Ectodermal cell (in vitro differentiated cells): ENCODE measurements around the gene MMP24OS.
A peak's percentile ranks its signal among the peaks of the same experiment; 100 is the strongest.

Source experiments
- H3K27ac ChIP-seq: 2 replicates; pipeline ENCODE4 v1.7.0; 2013; ENCODE audit warnings: mild to moderate bottlenecking, low read depth, low read length; ENCODE audit not compliant: insufficient read depth, poor library complexity, severe bottlenecking
- H3K27me3 ChIP-seq: 2 replicates; pipeline ENCODE4 v1.7.0; 2013; ENCODE audit warnings: mild to moderate bottlenecking, low read length; ENCODE audit not compliant: insufficient read depth, control insufficient read depth, poor library complexity, severe bottlenecking
- H3K36me3 ChIP-seq: one replicate; pipeline ENCODE4 v1.7.0; 2013; ENCODE audit warnings: low read length; ENCODE audit not compliant: control insufficient read depth, insufficient read depth
- H3K4me1 ChIP-seq: one replicate; pipeline ENCODE4 v1.7.0; 2013; ENCODE audit warnings: low read length; ENCODE audit not compliant: control insufficient read depth, insufficient read depth
- H3K4me3 ChIP-seq: 2 replicates; pipeline ENCODE4 v1.7.0; 2013; ENCODE audit warnings: low read depth, low read length, control low read depth; ENCODE audit not compliant: insufficient read depth
- H3K9me3 ChIP-seq: 2 replicates; pipeline ENCODE4 v1.7.0; 2013; ENCODE audit warnings: mild to moderate bottlenecking, low read length, moderate library complexity; ENCODE audit not compliant: control insufficient read depth
- WGBS, 2 experiments: methylation state at CpG; one replicate each; pipeline ENCODE4 v1.1.7; 2013; ENCODE audit warnings: missing lambda C conversion rate in 2 of 2; 5-methylcytosine and 5-hydroxymethylcytosine counted together

The MMP24OS gene

DNA sequence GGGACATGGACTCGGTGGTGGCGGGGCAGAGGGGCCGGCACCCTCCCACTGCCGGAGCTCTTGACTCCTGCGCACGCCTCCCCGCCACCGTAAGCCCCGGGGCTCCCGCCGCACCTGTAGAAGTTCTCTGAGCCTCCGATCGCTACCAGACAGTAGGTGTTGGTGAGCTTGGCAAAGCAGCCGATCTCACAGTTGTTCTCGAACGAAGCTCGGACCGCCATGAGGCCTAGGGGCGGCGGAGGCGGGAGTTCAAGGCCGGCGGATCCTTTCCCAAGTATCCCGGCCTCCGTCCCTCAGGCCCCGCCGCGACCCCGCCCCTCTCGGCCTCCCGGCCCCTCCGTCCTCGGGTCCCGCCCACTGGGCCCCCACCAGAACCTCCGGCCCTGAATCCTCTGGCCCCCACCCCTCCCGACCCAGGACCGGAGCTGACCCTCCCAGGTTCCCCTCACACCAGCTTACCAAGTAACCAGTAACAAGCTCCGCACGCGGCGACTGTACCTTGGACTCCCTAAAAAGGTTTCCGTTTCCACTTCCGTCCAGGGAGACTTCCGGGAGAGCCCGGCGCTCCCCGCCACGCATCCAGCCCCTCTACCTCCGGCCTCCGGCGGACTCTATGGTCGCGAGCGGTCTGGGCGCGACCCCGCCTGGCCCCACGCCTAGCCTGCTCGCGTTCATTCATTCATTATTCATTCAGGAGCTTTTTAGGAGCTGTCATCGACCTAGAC lies 6.5 kb upstream of the MMP24OS start, which contains the start of gene EIF6:
EIF6 (minus strand) TSS at position 506 of the 725 bp plus-strand sequence; CDS start at position 221, 285 bp downstream.
- 0% methylated on average over 61 of the region's 61 CpGs for WGBS, 2 experiments

DNA sequence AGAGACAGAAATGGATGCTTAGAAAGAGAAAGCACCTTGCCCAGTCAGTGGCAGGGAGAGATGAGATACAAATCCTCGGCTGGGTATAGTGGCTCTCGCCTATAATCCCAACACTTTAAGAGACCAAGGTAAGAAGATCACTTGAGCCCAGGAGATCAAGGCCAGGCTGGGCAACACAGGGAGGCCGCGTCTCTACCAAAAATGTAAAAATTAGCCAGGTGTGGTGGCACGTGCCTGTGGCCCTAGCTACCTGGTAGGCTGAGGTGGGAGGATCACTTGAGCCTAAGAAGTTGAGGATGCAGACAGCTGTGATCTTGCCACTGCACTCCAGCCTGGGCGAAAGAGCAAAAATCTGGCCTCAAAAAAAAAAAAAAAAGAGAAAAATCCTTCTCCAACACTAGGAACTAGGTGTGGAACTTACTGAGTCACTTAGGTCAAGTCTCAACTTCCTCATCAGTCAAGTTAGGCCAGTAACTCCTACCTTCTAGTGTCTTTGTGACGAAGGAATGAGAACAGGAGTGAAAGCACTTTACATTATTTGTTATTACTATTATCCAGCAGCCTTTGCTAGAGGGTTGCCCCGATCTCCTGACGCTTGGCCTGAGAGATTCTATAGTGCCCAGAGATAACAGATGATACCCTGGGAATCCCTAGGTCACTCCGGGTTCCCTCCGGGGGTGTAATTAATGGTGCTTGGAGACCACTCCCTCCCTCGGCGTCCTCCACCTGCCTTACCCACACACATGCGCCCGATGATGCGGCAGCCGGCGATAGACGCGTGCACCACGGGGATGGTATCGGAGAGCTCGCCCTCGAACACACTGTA lies 5.7 kb upstream of the MMP24OS start:
- H3K36me3 ChIP-seq, result peaks cover 29% of the 10 kb centered on the region
- 22 to 24% methylated on average over 23 to 24 of the region's 24 CpGs for WGBS, 2 experiments
- no peaks in the 10 kb centered on the region for H3K9me3 ChIP-seq
- H3K27ac ChIP-seq, result no peak overlapping the region
- H3K27me3 ChIP-seq, result no peaks in the 10 kb centered on the region
- H3K4me3 ChIP-seq, result peak overlapping the region; percentile 65
- H3K4me1 ChIP-seq, result peaks cover 5% of the 10 kb centered on the region

More for the DNA sequence above, 6.5 kb upstream of the MMP24OS start, which contains the start of gene EIF6:
- Histone ChIP-seq H3K27me3 (no peaks in the 10 kb centered on the region), H3K9me3 (no peaks in the 10 kb centered on the region), H3K4me3 (peak within 1 kb of the TSS; percentile 65), H3K36me3 (peaks cover 24% of the 10 kb centered on the region), H3K4me1 (peaks cover 5% of the 10 kb centered on the region), H3K27ac (no peak within 1 kb of the TSS)

DNA sequence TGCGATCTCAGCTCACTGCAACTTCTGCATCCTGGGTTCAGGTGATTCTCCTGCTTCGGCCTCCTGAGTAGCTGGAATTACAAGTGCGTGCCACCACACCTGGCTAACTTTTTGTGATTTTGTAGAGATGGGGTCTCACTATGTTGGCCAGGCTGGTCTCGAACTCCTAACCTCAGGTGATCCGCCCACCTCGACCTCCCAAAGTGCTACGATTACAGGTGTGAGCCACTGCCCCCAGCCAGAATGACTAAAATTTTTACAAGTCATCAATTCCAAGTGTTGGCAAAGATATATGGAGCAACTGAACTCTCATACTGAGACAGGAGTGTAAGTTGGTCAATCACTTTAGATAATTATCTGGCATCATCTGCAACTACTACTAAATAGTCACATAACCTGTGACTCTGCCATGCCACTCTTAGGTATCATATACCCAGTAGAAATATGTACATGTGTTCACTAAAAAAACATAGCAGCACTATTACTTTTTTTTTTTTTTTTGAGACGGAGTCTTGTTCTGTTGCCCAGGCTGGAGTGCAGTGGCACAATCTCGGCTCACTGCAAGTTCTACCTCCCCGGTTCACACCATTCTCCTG lies 3.7 kb upstream of the MMP24OS start:
- Histone ChIP-seq H3K4me3 (no peak overlapping the region), H3K4me1 (peaks cover 5% of the 10 kb centered on the region), H3K27me3 (no peaks in the 10 kb centered on the region), H3K9me3 (no peaks in the 10 kb centered on the region), H3K27ac (no peak overlapping the region), H3K36me3 (peaks cover 29% of the 10 kb centered on the region)
- 95 to 96% methylated on average over 10 of the region's 10 CpGs for WGBS, 2 experiments

DNA sequence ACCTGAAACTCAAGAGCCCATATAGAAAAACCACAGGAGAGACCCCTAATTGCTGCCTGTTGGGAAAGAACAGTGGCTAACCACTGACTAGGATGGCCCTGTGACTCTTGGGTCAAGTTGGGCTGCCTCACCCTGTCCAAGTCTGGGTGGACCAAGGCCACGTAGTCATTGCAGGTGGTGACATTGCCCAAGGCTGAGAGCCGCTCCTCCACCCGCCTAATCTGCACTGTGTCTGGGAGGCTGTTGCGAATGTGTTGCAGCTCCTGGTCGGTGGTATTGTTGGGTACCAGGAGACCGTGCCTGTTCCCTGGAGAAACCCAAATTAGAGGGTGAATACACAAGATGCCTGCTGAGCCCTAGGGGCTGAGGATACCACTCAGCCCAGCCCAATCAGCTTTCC lies 2.6 kb upstream of the MMP24OS start:
- no peaks in the 10 kb centered on the region for H3K27me3 ChIP-seq
- H3K9me3 ChIP-seq, result no peaks in the 10 kb centered on the region
- peaks cover 5% of the 10 kb centered on the region for H3K4me1 ChIP-seq
- WGBS, 2 experiments, result 94 to 97% methylated on average over 6 of the region's 6 CpGs
- peaks cover 29% of the 10 kb centered on the region for H3K36me3 ChIP-seq
- no peak overlapping the region for H3K27ac ChIP-seq
- H3K4me3 ChIP-seq, result no peak overlapping the region

DNA sequence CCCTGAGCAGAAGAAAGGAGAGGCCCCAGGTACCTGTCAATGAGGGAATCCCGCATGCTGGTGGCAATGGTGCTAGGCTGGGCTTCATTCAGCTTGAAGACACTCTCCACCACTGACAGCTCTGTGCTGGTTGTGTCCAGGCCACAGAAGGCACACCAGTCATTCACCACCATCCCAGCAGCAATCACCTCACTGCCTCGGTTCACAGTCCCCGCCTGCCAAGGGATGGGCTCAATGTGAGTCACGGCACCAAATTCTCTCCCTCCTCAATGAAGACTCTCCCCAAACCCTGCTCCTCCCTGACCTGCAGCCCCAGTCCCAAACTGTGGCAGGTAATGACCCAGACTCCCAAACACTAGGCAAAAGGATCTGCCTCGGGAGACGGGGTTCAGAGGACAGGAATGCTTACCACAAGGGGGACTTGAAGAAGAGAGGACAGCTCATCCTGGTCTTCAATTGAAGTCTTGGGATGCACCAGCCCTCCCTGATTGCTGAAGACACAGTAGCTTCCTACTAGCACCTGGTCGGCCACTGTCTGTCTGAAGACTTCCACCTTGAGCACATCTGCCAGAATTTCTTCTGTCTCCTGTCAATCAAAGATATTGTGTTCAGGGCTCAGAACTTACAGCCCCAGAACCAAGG lies 1.7 kb upstream of the MMP24OS start:
- 95 to 98% methylated on average over 7 of the region's 7 CpGs for WGBS, 2 experiments
- Histone ChIP-seq H3K27me3 (no peaks in the 10 kb centered on the region), H3K9me3 (no peaks in the 10 kb centered on the region), H3K4me1 (peaks cover 5% of the 10 kb centered on the region), H3K27ac (no peak overlapping the region), H3K36me3 (peaks cover 29% of the 10 kb centered on the region), H3K4me3 (no peak overlapping the region)

DNA sequence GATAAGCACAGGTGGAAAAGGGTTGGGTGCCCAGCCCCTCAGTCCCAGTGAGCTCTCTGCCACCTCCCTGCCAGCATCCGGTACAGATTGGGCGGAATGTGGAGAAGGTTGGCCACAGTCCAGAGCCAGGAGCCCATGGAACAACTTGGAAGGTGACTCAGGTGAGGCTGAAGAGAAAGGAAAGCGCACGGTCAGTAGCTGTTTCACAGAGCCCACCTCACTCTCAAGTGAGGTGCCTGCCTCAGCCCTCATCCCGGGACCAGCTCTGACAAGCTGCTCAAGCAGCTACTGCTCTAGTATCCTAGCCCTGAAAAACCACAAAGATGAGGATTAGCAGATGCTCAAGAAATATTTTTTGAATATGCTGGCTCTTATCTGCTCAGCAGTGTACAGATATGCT lies 1.1 kb upstream of the MMP24OS start:
- peaks cover 29% of the 10 kb centered on the region for H3K36me3 ChIP-seq
- H3K27ac ChIP-seq, result no peak overlapping the region
- no peak overlapping the region for H3K4me3 ChIP-seq
- H3K4me1 ChIP-seq, result peaks cover 5% of the 10 kb centered on the region
- no peaks in the 10 kb centered on the region for H3K9me3 ChIP-seq
- no peaks in the 10 kb centered on the region for H3K27me3 ChIP-seq
- 94 to 98% methylated on average over 5 of the region's 5 CpGs for WGBS, 2 experiments

DNA sequence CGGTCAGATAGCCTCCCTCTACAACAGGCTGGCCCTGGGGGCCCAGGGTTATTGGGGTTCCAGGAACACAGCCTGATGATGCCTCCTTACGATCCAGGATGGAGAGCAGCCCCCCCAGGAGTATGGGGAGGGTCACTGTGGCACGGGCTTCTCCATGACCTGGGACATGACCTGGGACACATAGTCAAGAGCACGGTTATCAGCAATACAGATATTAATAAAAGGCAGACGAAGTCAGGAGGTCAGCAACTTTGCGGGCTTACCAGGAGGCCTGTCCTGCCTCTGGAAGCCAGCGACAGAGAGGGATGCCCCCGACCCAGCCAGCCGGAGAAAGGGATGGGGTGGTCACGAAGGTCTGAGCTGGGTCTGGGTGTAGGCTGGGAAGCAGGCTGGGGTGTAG lies 795 bp downstream of the MMP24OS start:
- Histone ChIP-seq H3K9me3 (no peaks in the 10 kb centered on the region), H3K4me1 (no peaks in the 10 kb centered on the region), H3K27ac (peak overlapping the region; percentile 75), H3K4me3 (peak overlapping the region; percentile 72), H3K27me3 (no peaks in the 10 kb centered on the region), H3K36me3 (peaks cover 26% of the 10 kb centered on the region)
- WGBS, 2 experiments, result 33 to 34% methylated on average over 10 of the region's 10 CpGs

DNA sequence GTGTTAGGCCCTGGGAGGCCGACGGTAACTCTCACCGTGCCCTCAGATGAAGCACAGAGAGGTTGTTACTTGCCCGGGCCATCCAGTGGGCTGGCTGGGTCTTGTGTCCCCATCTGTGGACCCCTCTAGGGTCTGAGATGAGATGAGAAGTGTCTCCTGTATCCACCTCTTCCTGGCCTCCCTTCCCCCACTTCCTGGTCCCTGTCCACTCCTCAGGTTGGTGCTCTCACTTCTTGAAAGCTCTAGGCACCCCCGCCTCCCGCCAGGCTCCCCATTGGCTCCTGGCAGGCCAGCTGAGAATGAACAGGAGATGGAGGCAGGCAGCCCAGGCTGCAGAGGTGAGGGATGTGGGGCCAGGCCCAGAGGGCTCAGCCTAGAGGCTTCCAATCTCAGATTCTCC lies 1.5 kb downstream of the MMP24OS start:
- Histone ChIP-seq H3K4me1 (no peaks in the 10 kb centered on the region), H3K27me3 (no peaks in the 10 kb centered on the region), H3K4me3 (no peak overlapping the region), H3K9me3 (no peaks in the 10 kb centered on the region), H3K27ac (no peak overlapping the region), H3K36me3 (peaks cover 22% of the 10 kb centered on the region)
- 83 to 86% methylated on average over 6 of the region's 6 CpGs for WGBS, 2 experiments

DNA sequence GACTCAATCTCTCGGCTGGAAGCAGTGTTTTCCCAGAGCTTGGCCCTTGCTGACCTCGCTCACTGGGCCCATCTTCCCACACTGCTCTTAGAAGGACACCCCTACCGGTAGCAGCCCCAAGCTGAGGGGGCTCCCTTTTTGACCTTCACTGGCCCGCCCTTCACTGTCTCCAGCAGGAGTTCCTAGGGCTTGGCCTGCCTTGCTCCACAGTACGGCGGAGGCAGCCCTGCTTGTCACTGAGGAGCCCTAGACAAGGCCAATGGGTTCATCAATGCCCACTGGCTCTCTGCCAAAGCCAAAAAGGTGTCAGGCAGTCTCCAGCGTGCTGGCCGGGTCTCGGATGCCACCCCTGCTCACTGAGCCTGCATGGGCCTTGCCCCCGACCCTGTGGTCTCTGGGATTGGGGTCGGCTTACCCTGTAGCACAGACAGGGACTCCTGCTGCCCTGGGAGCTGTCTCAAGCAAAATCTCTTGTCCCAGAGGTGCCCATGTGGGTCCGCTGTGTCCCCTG lies 2.1 kb downstream of the MMP24OS start:
- WGBS, 2 experiments, result 93 to 94% methylated on average over 12 of the region's 12 CpGs
- Histone ChIP-seq H3K9me3 (no peaks in the 10 kb centered on the region), H3K36me3 (peaks cover 18% of the 10 kb centered on the region), H3K27ac (no peak overlapping the region), H3K27me3 (no peaks in the 10 kb centered on the region), H3K4me3 (no peak overlapping the region), H3K4me1 (no peaks in the 10 kb centered on the region)
